ENCODE data around the gene IFI44. TPM values are rescaled to one million over a fixed set of nuclear protein-coding genes. Genes with fewer than 3 reads are reported as not detected.
A peak's percentile ranks its signal among the peaks of the same experiment; 100 is the strongest.

IFI44 gene
- polyA plus RNA-seq, 1 experiment, result 6.0 TPM

DNA sequence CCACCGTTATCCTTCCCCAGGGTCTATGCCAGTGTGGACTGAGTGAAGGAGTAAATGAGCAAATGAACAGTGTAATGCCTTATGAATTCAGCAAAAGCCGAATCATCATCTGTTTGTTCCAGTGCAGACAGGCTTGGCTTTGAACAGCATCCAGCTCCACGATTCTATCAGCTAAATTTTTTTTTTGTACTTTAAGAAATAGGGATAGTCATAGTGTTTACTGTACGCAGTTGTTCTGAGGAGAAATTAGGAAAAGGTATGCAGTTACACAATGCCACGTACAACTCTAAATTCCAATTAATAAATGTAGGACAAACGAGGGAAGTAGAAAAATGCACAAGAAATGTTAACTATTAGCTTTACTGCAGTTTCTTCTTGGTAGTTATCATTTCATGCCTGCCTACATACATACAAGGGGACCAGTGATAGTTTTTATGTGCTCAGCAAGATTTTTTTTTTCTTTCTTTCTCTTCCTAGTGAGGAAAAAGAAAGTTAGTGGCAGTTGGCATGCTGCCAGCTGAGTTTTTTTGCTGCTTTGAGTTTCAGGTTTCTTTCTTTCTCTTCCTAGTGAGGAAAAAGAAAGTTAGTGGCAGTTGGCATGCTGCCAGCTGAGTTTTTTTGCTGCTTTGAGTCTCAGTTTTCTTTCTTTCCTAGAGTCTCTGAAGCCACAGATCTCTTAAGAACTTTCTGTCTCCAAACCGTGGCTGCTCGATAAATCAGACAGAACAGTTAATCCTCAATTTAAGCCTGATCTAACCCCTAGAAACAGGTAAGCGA, 29.6 kb upstream of the IFI44 start, which contains the start of gene IFI44L:
IFI44L (plus strand) TSS at position 646 of the 777 bp plus-strand sequence. CDS start 7,468 bp downstream, outside the sequence.
- POLR2A ChIA-PET, result interaction anchor here (0.7 kb wide), 1 partner anchor 147 kb away, joined by 3 read pairs; no protein-coding TSS in a partner anchor
- TF ChIP-seq, protein P1, sequence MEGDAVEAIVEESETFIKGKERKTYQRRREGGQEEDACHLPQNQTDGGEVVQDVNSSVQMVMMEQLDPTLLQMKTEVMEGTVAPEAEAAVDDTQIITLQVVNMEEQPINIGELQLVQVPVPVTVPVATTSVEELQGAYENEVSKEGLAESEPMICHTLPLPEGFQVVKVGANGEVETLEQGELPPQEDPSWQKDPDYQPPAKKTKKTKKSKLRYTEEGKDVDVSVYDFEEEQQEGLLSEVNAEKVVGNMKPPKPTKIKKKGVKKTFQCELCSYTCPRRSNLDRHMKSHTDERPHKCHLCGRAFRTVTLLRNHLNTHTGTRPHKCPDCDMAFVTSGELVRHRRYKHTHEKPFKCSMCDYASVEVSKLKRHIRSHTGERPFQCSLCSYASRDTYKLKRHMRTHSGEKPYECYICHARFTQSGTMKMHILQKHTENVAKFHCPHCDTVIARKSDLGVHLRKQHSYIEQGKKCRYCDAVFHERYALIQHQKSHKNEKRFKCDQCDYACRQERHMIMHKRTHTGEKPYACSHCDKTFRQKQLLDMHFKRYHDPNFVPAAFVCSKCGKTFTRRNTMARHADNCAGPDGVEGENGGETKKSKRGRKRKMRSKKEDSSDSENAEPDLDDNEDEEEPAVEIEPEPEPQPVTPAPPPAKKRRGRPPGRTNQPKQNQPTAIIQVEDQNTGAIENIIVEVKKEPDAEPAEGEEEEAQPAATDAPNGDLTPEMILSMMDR (IDR thresholded peaks at IDR 0.05; ENCODE audit: low read depth, low read length), result no peak
- DNase-seq (ENCODE audit: low read depth, low spot score), result peak; percentile 13
- peak within 1 kb of the TSS; percentile 50 for H3K4me3 ChIP-seq (ENCODE audit: low read depth, low read length)
- no peaks in the 10 kb centered on the region for H3K9me3 ChIP-seq (ENCODE audit: control insufficient read depth, insufficient read depth, low read length)
- CTCF ChIA-PET, result interaction anchor here (0.5 to 2.9 kb wide), 9 partner anchors 13 to 505 kb away, joined by 3 to 21 read pairs (median 4); no protein-coding TSS in a partner anchor
- peak within 1 kb of the TSS; percentile 23 for H3K27ac ChIP-seq (ENCODE audit: low read depth, low read length)
- H3K27me3 ChIP-seq (ENCODE audit: control insufficient read depth, insufficient read depth, low read length), result no peaks in the 10 kb centered on the region

DNA sequence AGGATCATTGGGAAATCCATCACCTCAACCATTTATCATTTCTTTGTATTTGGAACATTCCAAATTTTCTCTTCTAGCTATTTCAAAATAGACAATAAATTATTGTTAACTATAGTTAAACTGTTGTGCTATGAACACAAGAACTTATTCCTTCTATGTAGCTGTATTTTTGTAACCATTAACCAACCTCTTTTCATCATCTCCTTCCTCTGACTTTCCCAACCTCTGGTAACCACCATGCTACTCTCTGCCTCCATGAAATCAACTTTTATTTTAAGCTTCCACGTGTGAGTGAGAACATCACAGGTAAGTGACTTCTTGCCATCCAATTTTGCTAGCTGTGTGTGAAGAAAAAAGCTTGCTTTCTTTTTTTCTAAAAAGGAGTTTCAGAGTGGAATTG, 29.0 kb upstream of the IFI44 start:
- TF ChIP-seq, protein P1 (IDR thresholded peaks at IDR 0.05; ENCODE audit: low read depth, low read length), result no peak
- H3K27me3 ChIP-seq (ENCODE audit: control insufficient read depth, insufficient read depth, low read length), result no peaks in the 10 kb centered on the region
- no peak for DNase-seq (ENCODE audit: low read depth, low spot score)
- H3K4me3 ChIP-seq (ENCODE audit: low read depth, low read length), result peak overlapping the region; percentile 31
- no peak overlapping the region for H3K27ac ChIP-seq (ENCODE audit: low read depth, low read length)
- CTCF ChIA-PET, result interaction anchor here (0.8 to 2.9 kb wide), 5 partner anchors 14 to 489 kb away, joined by 5 to 21 read pairs (median 9); no protein-coding TSS in a partner anchor
- POLR2A ChIA-PET, result no interaction called here
- H3K9me3 ChIP-seq (ENCODE audit: control insufficient read depth, insufficient read depth, low read length), result no peaks in the 10 kb centered on the region

DNA sequence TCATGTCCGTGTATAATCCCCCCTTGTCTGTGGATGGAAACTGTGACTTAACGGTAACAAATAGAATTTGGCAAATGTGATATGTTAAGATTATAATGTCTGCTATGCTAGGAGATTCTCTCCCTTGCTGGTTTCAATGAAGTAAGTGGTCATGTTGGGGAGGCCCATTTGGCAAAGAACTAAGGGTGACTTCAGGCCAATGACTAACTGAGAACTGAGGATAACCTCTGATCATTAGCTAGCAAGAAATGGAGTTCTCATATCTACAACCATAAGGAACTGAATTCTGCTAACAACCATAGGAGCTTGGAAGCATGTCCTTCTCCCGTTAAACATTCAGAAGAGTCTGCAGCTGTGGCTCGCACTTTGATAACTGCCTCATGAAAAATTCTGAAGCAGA, 27.1 kb upstream of the IFI44 start:
- Histone ChIP-seq H3K27me3 (ENCODE audit: control insufficient read depth, insufficient read depth, low read length) (no peaks in the 10 kb centered on the region), H3K27ac (ENCODE audit: low read depth, low read length) (no peak overlapping the region), H3K4me3 (ENCODE audit: low read depth, low read length) (no peak overlapping the region), H3K9me3 (ENCODE audit: control insufficient read depth, insufficient read depth, low read length) (no peaks in the 10 kb centered on the region)
- TF ChIP-seq, protein P1 (IDR thresholded peaks at IDR 0.05; ENCODE audit: low read depth, low read length), result no peak
- ChIA-PET POLR2A (interaction anchor here (0.7 kb wide), 1 partner anchor 618 kb away, joined by 4 read pairs; no protein-coding TSS in a partner anchor), CTCF (interaction anchor here (0.5 to 2.9 kb wide), 4 partner anchors 16 to 476 kb away, joined by 3 to 10 read pairs (median 7); no protein-coding TSS in a partner anchor)
- no peak for DNase-seq (ENCODE audit: low read depth, low spot score)

DNA sequence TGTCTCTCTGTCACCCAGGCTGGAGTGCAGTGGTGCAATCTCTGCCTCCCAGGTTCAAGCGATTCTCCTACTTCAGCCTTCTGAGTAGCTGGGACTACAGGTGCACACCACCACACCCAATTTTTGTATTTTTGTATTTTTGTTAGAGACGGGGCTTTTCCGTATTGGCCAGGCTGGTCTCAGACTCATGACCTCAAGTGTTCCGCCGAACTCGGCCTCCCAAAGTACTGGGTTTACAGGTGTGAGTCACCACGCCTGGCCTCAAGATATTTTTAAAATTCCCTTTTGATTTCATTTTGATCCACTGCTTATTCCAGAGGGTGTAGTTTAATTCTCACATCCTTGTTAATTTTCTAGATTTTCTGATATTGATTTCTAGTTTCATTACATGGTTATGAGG, 25.6 kb upstream of the IFI44 start:
- no peaks in the 10 kb centered on the region for H3K27me3 ChIP-seq (ENCODE audit: control insufficient read depth, insufficient read depth, low read length)
- TF ChIP-seq, protein P1 (IDR thresholded peaks at IDR 0.05; ENCODE audit: low read depth, low read length), result no peak
- ChIA-PET POLR2A (no interaction called here), CTCF (interaction anchor here (0.9 kb wide), 1 partner anchor 17 kb away, joined by 3 read pairs; no protein-coding TSS in a partner anchor)
- no peak overlapping the region for H3K4me3 ChIP-seq (ENCODE audit: low read depth, low read length)
- no peak overlapping the region for H3K27ac ChIP-seq (ENCODE audit: low read depth, low read length)
- no peak for DNase-seq (ENCODE audit: low read depth, low spot score)
- no peaks in the 10 kb centered on the region for H3K9me3 ChIP-seq (ENCODE audit: control insufficient read depth, insufficient read depth, low read length)

DNA sequence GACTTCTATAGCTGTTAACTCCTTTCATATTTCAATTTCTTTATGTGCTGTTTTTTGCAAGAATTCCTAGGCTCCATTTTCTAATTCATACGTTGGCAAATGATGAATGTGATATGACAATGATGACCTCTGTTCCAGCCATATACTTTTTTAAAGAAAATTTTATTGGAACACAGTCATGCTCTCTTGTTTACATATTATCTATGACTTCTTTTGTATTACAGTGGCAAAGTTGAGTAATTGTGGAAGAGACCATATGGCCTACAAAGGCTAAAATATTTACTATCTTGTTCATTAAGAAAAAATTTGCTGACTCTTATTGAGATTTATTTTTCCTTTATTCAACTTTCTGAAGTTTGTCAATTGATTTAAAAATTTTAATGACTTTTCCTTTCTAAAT, 22.3 kb upstream of the IFI44 start:
- H3K9me3 ChIP-seq (ENCODE audit: control insufficient read depth, insufficient read depth, low read length), result no peaks in the 10 kb centered on the region
- H3K27ac ChIP-seq (ENCODE audit: low read depth, low read length), result no peak overlapping the region
- no peaks in the 10 kb centered on the region for H3K27me3 ChIP-seq (ENCODE audit: control insufficient read depth, insufficient read depth, low read length)
- DNase-seq (ENCODE audit: low read depth, low spot score), result no peak
- ChIA-PET CTCF (interaction anchor here (1.1 to 3.4 kb wide), 3 partner anchors 10 to 482 kb away, joined by 4 to 19 read pairs (median 11); no protein-coding TSS in a partner anchor), POLR2A (no interaction called here)
- no peak overlapping the region for H3K4me3 ChIP-seq (ENCODE audit: low read depth, low read length)
- TF ChIP-seq, protein P1 (IDR thresholded peaks at IDR 0.05; ENCODE audit: low read depth, low read length), result no peak

Measured in AG04450 (cell line).